Mesenchymal stem cell (in vitro differentiated cells and primary cell): ENCODE measurements around the gene QKI.

Source experiments
- DNase-seq: peaks from one replicate; pipeline ENCODE4 v3.0.0-alpha.2; 2013
- H2AFZ ChIP-seq: one replicate; pipeline ENCODE4 v1.6.1; 2013; ENCODE audit warnings: low read depth, mild to moderate bottlenecking, control low read depth, inconsistent platforms, low read length, moderate library complexity
- H2AK5ac ChIP-seq: 2 replicates; pipeline ENCODE4 v1.6.1; 2013; ENCODE audit warnings: low read length, moderate library complexity, mild to moderate bottlenecking, inconsistent platforms; ENCODE audit not compliant: severe bottlenecking
- H2BK120ac ChIP-seq: one replicate; pipeline ENCODE4 v1.6.1; 2013; ENCODE audit warnings: low read depth, mild to moderate bottlenecking, inconsistent platforms, low read length, moderate library complexity
- H2BK12ac ChIP-seq, 2 experiments: one replicate each; pipeline ENCODE4 v1.6.1; 2013; ENCODE audit warnings: inconsistent platforms in 2 of 2, low read length in 2 of 2, mild to moderate bottlenecking in 2 of 2, moderate library complexity in 2 of 2, control low read depth in 1 of 2
- H2BK15ac ChIP-seq: one replicate; pipeline ENCODE4 v1.6.1; 2013; ENCODE audit warnings: mild to moderate bottlenecking, low read depth, inconsistent platforms; ENCODE audit not compliant: poor library complexity, severe bottlenecking
- H2BK5ac ChIP-seq: 2 replicates; pipeline ENCODE4 v1.6.1; 2013; ENCODE audit warnings: low read depth, mild to moderate bottlenecking, low read length, control low read depth, inconsistent platforms; ENCODE audit not compliant: poor library complexity, severe bottlenecking
- H3K14ac ChIP-seq, 2 experiments: one replicate each; pipeline ENCODE4 v1.6.1; 2013; ENCODE audit warnings: inconsistent platforms in 2 of 2, low read length in 2 of 2, control low read depth in 1 of 2, mild to moderate bottlenecking in 1 of 2, moderate library complexity in 1 of 2
- H3K18ac ChIP-seq, 2 experiments: one replicate each; pipeline ENCODE4 v1.6.1; 2013; ENCODE audit warnings: inconsistent platforms in 2 of 2, low read length in 2 of 2, control low read depth in 1 of 2, low read depth in 1 of 2, mild to moderate bottlenecking in 1 of 2
- H3K23ac ChIP-seq, 2 experiments: one replicate each; pipeline ENCODE4 v1.6.1; 2013; ENCODE audit warnings: inconsistent platforms in 2 of 2, low read length in 2 of 2, mild to moderate bottlenecking in 2 of 2, moderate library complexity in 2 of 2, control low read depth in 1 of 2
- H3K27ac ChIP-seq: 2 replicates; pipeline ENCODE4 v1.5.1; 2013; ENCODE audit warnings: mild to moderate bottlenecking, moderate library complexity, low read length, control low read depth, inconsistent platforms; ENCODE audit not compliant: poor library complexity, severe bottlenecking
- H3K27me3 ChIP-seq, 2 experiments: 2 replicates each; pipeline versions ENCODE4 v1.6.1 to v1.7.0; 2013; ENCODE audit warnings: low read length in 2 of 2, mild to moderate bottlenecking in 2 of 2, moderate library complexity in 2 of 2, control low read depth in 1 of 2, inconsistent platforms in 1 of 2; ENCODE audit not compliant: control insufficient read depth in 1 of 2, insufficient read depth in 1 of 2
- H3K36me3 ChIP-seq, 2 experiments: 2 replicates each; pipeline versions ENCODE4 v1.6.1 to v1.7.0; 2013; ENCODE audit warnings: low read length in 2 of 2, control low read depth in 1 of 2, inconsistent platforms in 1 of 2, low read depth in 1 of 2, mild to moderate bottlenecking in 1 of 2; ENCODE audit not compliant: insufficient read depth in 2 of 2, control insufficient read depth in 1 of 2
- H3K4ac ChIP-seq, 2 experiments: one replicate each; pipeline ENCODE4 v1.6.1; 2013; ENCODE audit warnings: inconsistent platforms in 2 of 2, low read length in 2 of 2, mild to moderate bottlenecking in 2 of 2, moderate library complexity in 2 of 2, control low read depth in 1 of 2, low read depth in 1 of 2
- H3K4me1 ChIP-seq: 2 replicates; pipeline ENCODE4 v1.6.1; 2013; ENCODE audit warnings: low read depth, low read length, control low read depth; ENCODE audit not compliant: control insufficient read depth, insufficient read depth
- H3K4me2 ChIP-seq: 2 replicates; pipeline ENCODE4 v1.6.1; 2013; ENCODE audit warnings: low read length, mild to moderate bottlenecking, inconsistent platforms; ENCODE audit not compliant: poor library complexity, severe bottlenecking
- H3K4me3 ChIP-seq, 2 experiments: 2 replicates each; pipeline versions ENCODE4 v1.5.1 to v1.7.0; 2013; ENCODE audit warnings: low read length in 2 of 2, mild to moderate bottlenecking in 2 of 2, control low read depth in 1 of 2, low read depth in 1 of 2; ENCODE audit not compliant: insufficient read depth in 1 of 2
- H3K79me1 ChIP-seq: replicated peaks from 2 replicates; pipeline ENCODE4 v1.6.1; 2013; ENCODE audit warnings: mild to moderate bottlenecking, control low read depth, low read length, inconsistent platforms; ENCODE audit not compliant: poor library complexity, severe bottlenecking
- H3K9ac ChIP-seq: 2 replicates; pipeline ENCODE4 v1.7.0; 2013; ENCODE audit warnings: mild to moderate bottlenecking, low read length, moderate library complexity
- H3K9me3 ChIP-seq: 2 replicates; pipeline ENCODE4 v1.7.0; 2013; ENCODE audit warnings: mild to moderate bottlenecking, low read length; ENCODE audit not compliant: control insufficient read depth
- H4K8ac ChIP-seq: one replicate; pipeline ENCODE4 v1.6.1; 2013; ENCODE audit warnings: inconsistent platforms, mild to moderate bottlenecking, low read length, moderate library complexity
- H4K91ac ChIP-seq: one replicate; pipeline ENCODE4 v1.6.1; 2013; ENCODE audit warnings: mild to moderate bottlenecking, low read length, inconsistent platforms
- WGBS: methylation state at CpG from one replicate; pipeline ENCODE4 v1.1.7; 2013; ENCODE audit warnings: mixed read lengths; 5-methylcytosine and 5-hydroxymethylcytosine counted together

The QKI gene

GRCh38 chr6:163599684-163600083 is 185.2 kb downstream of the QKI start:
- no peaks in the 10 kb centered on the region for H3K36me3 ChIP-seq
- no peak overlapping the region for H3K18ac ChIP-seq
- WGBS: 94% methylated on average over 2 of the region's 2 CpGs
- no peak overlapping the region for H4K91ac ChIP-seq
- H3K23ac ChIP-seq: no peak overlapping the region
- H3K27me3 ChIP-seq: peaks cover 0 to 3% of the 10 kb centered on the region in 2 experiments
- no peak overlapping the region for H2BK12ac ChIP-seq
- H3K9ac ChIP-seq: no peak overlapping the region
- no peak overlapping the region for H3K4ac ChIP-seq
- H2BK5ac ChIP-seq: no peak overlapping the region
- H3K79me1 ChIP-seq: no peaks in the 10 kb centered on the region
- no peak overlapping the region for H2AK5ac ChIP-seq
- H3K9me3 ChIP-seq: no peaks in the 10 kb centered on the region
- no peak overlapping the region for H2BK120ac ChIP-seq
- no peak for DNase-seq
- no peak overlapping the region for H3K4me2 ChIP-seq
- H2AFZ ChIP-seq: no peak overlapping the region
- H3K14ac ChIP-seq: no peak overlapping the region
- no peak overlapping the region for H3K27ac ChIP-seq
- H2BK15ac ChIP-seq: no peak overlapping the region
- H3K4me1 ChIP-seq: no peaks in the 10 kb centered on the region
- no peak overlapping the region for H3K4me3 ChIP-seq
- H4K8ac ChIP-seq: no peak overlapping the region

GRCh38 chr6:163600331-163600730 is 185.8 kb downstream of the QKI start:
- Histone ChIP-seq H3K9me3 (no peaks in the 10 kb centered on the region), H3K27ac (no peak overlapping the region), H3K4me1 (no peaks in the 10 kb centered on the region), H2BK12ac (no peak overlapping the region), H2BK5ac (no peak overlapping the region), H3K79me1 (no peaks in the 10 kb centered on the region), H4K8ac (no peak overlapping the region), H3K4me2 (no peak overlapping the region), H3K4me3 (no peak overlapping the region), H3K27me3 (peaks cover 0 to 3% of the 10 kb centered on the region in 2 experiments), H2AFZ (no peak overlapping the region), H2BK15ac (no peak overlapping the region), H4K91ac (no peak overlapping the region), H2AK5ac (no peak overlapping the region), H3K36me3 (no peaks in the 10 kb centered on the region), H3K18ac (no peak overlapping the region), H2BK120ac (no peak overlapping the region), H3K14ac (no peak overlapping the region), H3K9ac (no peak overlapping the region), H3K23ac (no peak overlapping the region), H3K4ac (no peak overlapping the region)
- no peak for DNase-seq
- WGBS: 95% methylated on average over 5 of the region's 5 CpGs

GRCh38 chr6:163600781-163601180 is 186.3 kb downstream of the QKI start:
- no peak overlapping the region for H3K23ac ChIP-seq
- no peak overlapping the region for H3K18ac ChIP-seq
- no peak overlapping the region for H4K8ac ChIP-seq
- 89% methylated on average over 9 of the region's 9 CpGs for WGBS
- no peak overlapping the region for H3K4ac ChIP-seq
- no peak overlapping the region for H2AFZ ChIP-seq
- no peaks in the 10 kb centered on the region for H3K79me1 ChIP-seq
- H3K36me3 ChIP-seq: no peaks in the 10 kb centered on the region
- H3K4me2 ChIP-seq: no peak overlapping the region
- peaks cover 0 to 3% of the 10 kb centered on the region in 2 experiments for H3K27me3 ChIP-seq
- DNase-seq: no peak
- H3K14ac ChIP-seq: no peak overlapping the region
- H3K9me3 ChIP-seq: no peaks in the 10 kb centered on the region
- no peak overlapping the region for H2BK12ac ChIP-seq
- H2BK120ac ChIP-seq: no peak overlapping the region
- no peak overlapping the region for H2BK15ac ChIP-seq
- no peak overlapping the region for H4K91ac ChIP-seq
- H2AK5ac ChIP-seq: no peak overlapping the region
- H3K4me1 ChIP-seq: no peaks in the 10 kb centered on the region
- H3K9ac ChIP-seq: no peak overlapping the region
- no peak overlapping the region for H3K27ac ChIP-seq
- H2BK5ac ChIP-seq: no peak overlapping the region
- H3K4me3 ChIP-seq: no peak overlapping the region

GRCh38 chr6:163602851-163603250 is 188.3 kb downstream of the QKI start:
- no peaks in the 10 kb centered on the region for H3K9me3 ChIP-seq
- H3K23ac ChIP-seq: no peak overlapping the region
- no peaks in the 10 kb centered on the region for H3K79me1 ChIP-seq
- H2BK15ac ChIP-seq: no peak overlapping the region
- H4K8ac ChIP-seq: no peak overlapping the region
- H3K4ac ChIP-seq: no peak overlapping the region
- H3K18ac ChIP-seq: no peak overlapping the region
- H4K91ac ChIP-seq: no peak overlapping the region
- H3K4me1 ChIP-seq: no peaks in the 10 kb centered on the region
- no peak overlapping the region for H2AK5ac ChIP-seq
- peaks cover 0 to 3% of the 10 kb centered on the region in 2 experiments for H3K27me3 ChIP-seq
- H3K14ac ChIP-seq: no peak overlapping the region
- no peak for DNase-seq
- no peak overlapping the region for H2BK12ac ChIP-seq
- H3K27ac ChIP-seq: no peak overlapping the region
- no peak overlapping the region for H2BK5ac ChIP-seq
- no peaks in the 10 kb centered on the region for H3K36me3 ChIP-seq
- 92% methylated on average over 14 of the region's 14 CpGs for WGBS
- H2AFZ ChIP-seq: no peak overlapping the region
- H3K4me2 ChIP-seq: no peak overlapping the region
- no peak overlapping the region for H3K4me3 ChIP-seq
- H2BK120ac ChIP-seq: no peak overlapping the region
- no peak overlapping the region for H3K9ac ChIP-seq
